CD4-positive, alpha-beta T cell (primary cell): Measurements from ENCODE around the gene TNFRSF1B. TPM values are rescaled to one million over a fixed set of nuclear protein-coding genes. Genes with fewer than 3 reads are reported as not detected.

Experiments used
- ATAC-seq: fragments of 200-7000 bp; cut with Tn5 transposase; one replicate; pipeline ENCODE4 v1.10.0; 2022; ENCODE audit warnings: mild to moderate bottlenecking; ENCODE audit not compliant: poor library complexity
- CTCF ChIA-PET: fragments of 350-600 bp; sonication (Branson Sonifier 250); formaldehyde crosslinking; loops from one replicate; lab custom pipeline; 2021; ENCODE audit warnings: antibody characterized with exemption, inconsistent platforms; lab: Charles Lee
- POLR2A ChIA-PET: fragments of 350-600 bp; sonication (Branson Sonifier 250); formaldehyde crosslinking; loops from one replicate; lab custom pipeline; 2021; ENCODE audit warnings: antibody characterized with exemption, inconsistent platforms; lab: Charles Lee
- DNase-seq, 14 experiments: peaks; one replicate each; pipeline ENCODE4 v3.0.0-alpha.2; 2013 to 2020; ENCODE audit warnings: mixed read lengths in 2 of 14
- H3K27ac ChIP-seq, 2 donors: one replicate each; pipeline versions ENCODE4 v1.5.1 to v1.7.0; 2013; ENCODE audit warnings: low read length in 2 of 2, low read depth in 1 of 2, mild to moderate bottlenecking in 1 of 2
- H3K27me3 ChIP-seq, 2 experiments: 1 replicate in 1 of 2; 2 replicates in 1 of 2; pipeline versions ENCODE4 v1.6.1 to v1.7.0; 2013; ENCODE audit warnings: low read length in 2 of 2, control low read depth in 1 of 2, mild to moderate bottlenecking in 1 of 2, moderate library complexity in 1 of 2; ENCODE audit not compliant: insufficient read depth in 2 of 2, control insufficient read depth in 1 of 2
- H3K36me3 ChIP-seq: one replicate; pipeline ENCODE4 v1.6.1; 2013; ENCODE audit warnings: low read length, control low read depth; ENCODE audit not compliant: insufficient read depth
- H3K4me1 ChIP-seq: one replicate; pipeline ENCODE4 v1.6.1; 2013; ENCODE audit warnings: low read length, control low read depth; ENCODE audit not compliant: insufficient read depth
- H3K4me3 ChIP-seq: one replicate; pipeline ENCODE4 v1.5.1; 2013; ENCODE audit warnings: mild to moderate bottlenecking, low read length, moderate library complexity
- H3K9me3 ChIP-seq, 2 experiments: 1 replicate in 1 of 2; 2 replicates in 1 of 2; pipeline versions ENCODE4 v1.6.1 to v1.7.0; 2013; ENCODE audit warnings: low read length in 2 of 2, mild to moderate bottlenecking in 2 of 2, control low read depth in 1 of 2, moderate library complexity in 1 of 2; ENCODE audit not compliant: control insufficient read depth in 1 of 2, insufficient read depth in 1 of 2
- H3K27ac Mint-ChIP-seq: one replicate; pipeline ENCODE4 v1.8.0; 2020; ENCODE audit warnings: mixed read lengths
- H3K27me3 Mint-ChIP-seq: one replicate; pipeline ENCODE4 v1.8.0; 2021; ENCODE audit warnings: mixed read lengths
- H3K36me3 Mint-ChIP-seq: one replicate; pipeline ENCODE4 v1.8.0; 2021; ENCODE audit warnings: low read depth, mixed read lengths
- H3K4me1 Mint-ChIP-seq: one replicate; pipeline ENCODE4 v1.8.0; 2021; ENCODE audit warnings: low read depth, mixed read lengths
- H3K4me3 Mint-ChIP-seq: one replicate; pipeline ENCODE4 v1.8.0; 2020; ENCODE audit warnings: mild to moderate bottlenecking, mixed read lengths
- H3K9me3 Mint-ChIP-seq: one replicate; pipeline ENCODE4 v1.8.0; 2020; ENCODE audit warnings: mixed read lengths
- CTCF ChIP-seq: fragments of 200-600 bp; IDR thresholded peaks from one replicate; pipeline ENCODE4 v1.8.0; 2022; ENCODE audit warnings: antibody characterized with exemption, mild to moderate bottlenecking
- intact Hi-C, 2 experiments: fragments of 100-400 bp; cut with DNase I in 1 of 2; cut with micrococcal nuclease in 1 of 2; formaldehyde crosslinking; loops; one replicate each; pipeline versions ENCODE4 v1.15.1 to v1.9.0; 2023 to 2025; cut with DNase I, micrococcal nuclease
- total RNA-seq, 174 experiments: library from RNA in 2 of 174; stranded (reverse) in 2 of 174; gene quantifications; one replicate each; pipeline ENCODE4 v1.2.3 and lab custom pipeline; 2021 to 2026

Gene TNFRSF1B
- total RNA-seq, 2 experiments from 2014 or later = 61.9 to 62.6 TPM

- H3K4me1 Mint-ChIP-seq = peaks cover 51% of the 10 kb centered on the region
These were observed 23.1 kb upstream of the TNFRSF1B start for GRCh38 chr1:12143631-12144155.

GRCh38 chr1:12144236-12144635 lies 22.6 kb upstream of the TNFRSF1B start:
- Mint-ChIP-seq H3K36me3 (no peaks in the 10 kb centered on the region), H3K4me3 (no peak overlapping the region), H3K4me1 (peaks cover 56% of the 10 kb centered on the region), H3K27me3 (no peaks in the 10 kb centered on the region), H3K27ac (peak overlapping the region; percentile 54), H3K9me3 (no peaks in the 10 kb centered on the region)
- Histone ChIP-seq H3K27ac (peak overlapping the region in 1 of 2 donors; percentile 45), H3K4me1 (peaks cover 77% of the 10 kb centered on the region), H3K4me3 (no peak overlapping the region), H3K36me3 (no peaks in the 10 kb centered on the region), H3K9me3 (no peaks in the 10 kb centered on the region), H3K27me3 (no peaks in the 10 kb centered on the region)
- ChIA-PET POLR2A (interaction anchor here (1.1 to 1.4 kb wide), 2 partner anchors 11 to 34 kb away, joined by 3 read pairs; no protein-coding TSS in a partner anchor), CTCF (no interaction called here)
- ATAC-seq (no peak), DNase-seq (no peak)
- no peak for TF ChIP-seq CTCF
- intact Hi-C loops = loop anchor here in 1 of 2 experiments (10.0 kb wide), 1 partner anchor 311 kb away; no protein-coding TSS in a partner anchor

More at GRCh38 chr1:12143631-12144155, 23.1 kb upstream of the TNFRSF1B start:
- ATAC-seq (peak; percentile 44), DNase-seq (peak in 4 of 14 experiments; percentile 57 to 82 (median 69))
- H3K36me3 Mint-ChIP-seq = no peaks in the 10 kb centered on the region
- peak overlapping the region in 1 of 2 donors; percentile 45 for H3K27ac ChIP-seq
- intact Hi-C loops = loop anchor here in 1 of 2 experiments (10.0 kb wide), 1 partner anchor 311 kb away; no protein-coding TSS in a partner anchor
- H3K27ac Mint-ChIP-seq = peak overlapping the region; percentile 54
- no peak overlapping the region for H3K4me3 ChIP-seq
- no peaks in the 10 kb centered on the region for H3K27me3 ChIP-seq
- CTCF ChIA-PET = no interaction called here
- POLR2A ChIA-PET = interaction anchor here (0.9 to 1.4 kb wide), 3 partner anchors 11 to 34 kb away, joined by 3 to 4 read pairs (median 3); no protein-coding TSS in a partner anchor
- no peaks in the 10 kb centered on the region for H3K36me3 ChIP-seq
- peaks cover 72% of the 10 kb centered on the region for H3K4me1 ChIP-seq
- TF ChIP-seq CTCF = no peak
- no peaks in the 10 kb centered on the region for H3K9me3 Mint-ChIP-seq
- H3K9me3 ChIP-seq = no peaks in the 10 kb centered on the region
- H3K27me3 Mint-ChIP-seq = no peaks in the 10 kb centered on the region
- peak overlapping the region; percentile 50 for H3K4me3 Mint-ChIP-seq

- Mint-ChIP-seq H3K36me3 (no peaks in the 10 kb centered on the region), H3K27ac (peak overlapping the region; percentile 36), H3K4me1 (peaks cover 63% of the 10 kb centered on the region), H3K4me3 (no peak overlapping the region), H3K9me3 (no peaks in the 10 kb centered on the region), H3K27me3 (no peaks in the 10 kb centered on the region)
- Histone ChIP-seq H3K4me3 (no peak overlapping the region), H3K27me3 (no peaks in the 10 kb centered on the region), H3K9me3 (peaks cover 0 to 3% of the 10 kb centered on the region in 2 experiments), H3K4me1 (peaks cover 85% of the 10 kb centered on the region), H3K27ac (no peak overlapping the region), H3K36me3 (no peaks in the 10 kb centered on the region)
- CTCF ChIA-PET = no interaction called here
- intact Hi-C loops = loop anchor here in 1 of 2 experiments (10.0 kb wide), 1 partner anchor 310 kb away; no protein-coding TSS in a partner anchor
- no peak for ATAC-seq
- POLR2A ChIA-PET = no interaction called here
- TF ChIP-seq CTCF = no peak
- DNase-seq = no peak
These were observed 21.8 kb upstream of the TNFRSF1B start for GRCh38 chr1:12144969-12145368.
